HG03095 (cell line): ENCODE measurements around the gene TANGO2.

ENCODE experiments used
- ATAC-seq: cut with Tn5 transposase; IDR thresholded peaks from one replicate; pipeline ENCODE4 v1.9.1; 2021; ENCODE audit warnings: moderate library complexity; ENCODE audit not compliant: unreplicated experiment

Gene TANGO2

DNA sequence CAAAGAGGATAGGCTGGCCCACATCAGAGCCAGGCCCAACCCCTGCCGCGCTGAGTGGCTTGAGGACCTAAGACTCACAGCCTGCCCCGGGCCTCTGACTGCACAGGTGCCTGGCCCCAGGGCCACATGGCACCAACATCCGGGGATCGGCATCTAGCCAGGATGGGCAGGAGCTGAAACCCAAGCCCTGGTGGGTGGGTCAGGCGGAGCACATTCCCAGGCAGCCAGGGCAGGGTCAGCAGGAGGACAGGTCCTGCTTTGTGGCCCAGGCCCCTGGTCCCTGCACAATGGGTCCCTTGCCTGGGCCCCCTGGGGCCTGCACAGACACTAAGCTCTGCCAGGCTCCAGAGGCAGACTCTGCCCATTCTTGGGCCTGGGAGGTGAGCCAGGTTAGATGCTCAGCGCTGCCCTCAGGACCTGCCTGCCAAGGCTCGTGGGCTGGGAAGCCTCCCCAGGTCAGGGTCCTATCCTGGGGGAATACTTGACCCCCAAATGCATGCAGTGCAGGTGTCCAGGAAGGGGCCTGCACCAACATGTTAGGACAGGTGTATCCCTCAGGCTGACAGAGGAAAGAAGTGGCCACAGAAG lies 37.8 kb upstream of the TANGO2 start:
- ATAC-seq: no peak

DNA sequence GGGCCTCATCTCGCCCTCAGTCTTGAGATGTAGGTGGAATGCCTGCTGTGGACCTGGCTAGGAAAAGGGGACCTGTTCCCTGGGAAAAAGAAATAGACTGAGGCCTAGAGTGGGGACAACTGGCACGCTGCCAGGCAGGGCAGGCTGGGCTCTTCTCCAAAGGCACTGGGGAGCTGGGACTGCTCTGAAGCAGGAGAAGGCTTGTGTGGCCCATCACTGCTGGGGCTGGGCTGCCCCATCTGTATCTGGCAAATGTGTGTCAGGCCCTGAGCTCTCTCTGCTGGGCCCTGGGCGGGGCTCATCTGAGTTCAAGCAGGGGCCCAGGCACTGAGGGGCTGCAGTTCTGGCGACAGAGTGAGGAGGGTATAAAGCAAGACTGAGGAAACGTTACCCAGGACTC lies 37.2 kb upstream of the TANGO2 start:
- ATAC-seq: no peak

DNA sequence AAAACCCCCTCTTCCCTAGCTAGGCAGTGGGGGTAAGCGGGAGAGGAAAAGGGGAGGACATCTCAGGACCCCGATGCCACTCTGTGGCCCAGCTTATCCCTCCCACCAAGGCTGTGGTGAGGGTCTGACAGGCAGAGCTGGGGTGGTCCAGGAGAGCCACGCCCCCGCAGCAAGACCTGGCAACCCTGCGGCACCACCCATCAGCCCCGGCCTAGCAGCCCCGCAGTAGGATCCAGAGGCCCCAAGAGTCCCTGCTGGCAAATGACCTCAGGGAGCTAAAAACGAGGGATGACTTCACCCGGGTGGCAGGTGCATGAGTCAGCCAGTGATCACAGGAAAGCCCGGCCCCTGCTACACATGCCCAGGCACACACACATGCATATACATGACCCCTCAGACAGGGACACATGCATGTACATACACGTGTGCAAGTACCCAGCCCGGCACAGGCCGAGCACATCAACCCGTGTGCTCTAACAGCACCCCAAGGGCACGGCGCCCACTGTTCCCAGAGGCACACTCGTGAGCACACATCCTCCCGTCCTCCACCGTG lies 36.6 kb upstream of the TANGO2 start:
- ATAC-seq: no peak

DNA sequence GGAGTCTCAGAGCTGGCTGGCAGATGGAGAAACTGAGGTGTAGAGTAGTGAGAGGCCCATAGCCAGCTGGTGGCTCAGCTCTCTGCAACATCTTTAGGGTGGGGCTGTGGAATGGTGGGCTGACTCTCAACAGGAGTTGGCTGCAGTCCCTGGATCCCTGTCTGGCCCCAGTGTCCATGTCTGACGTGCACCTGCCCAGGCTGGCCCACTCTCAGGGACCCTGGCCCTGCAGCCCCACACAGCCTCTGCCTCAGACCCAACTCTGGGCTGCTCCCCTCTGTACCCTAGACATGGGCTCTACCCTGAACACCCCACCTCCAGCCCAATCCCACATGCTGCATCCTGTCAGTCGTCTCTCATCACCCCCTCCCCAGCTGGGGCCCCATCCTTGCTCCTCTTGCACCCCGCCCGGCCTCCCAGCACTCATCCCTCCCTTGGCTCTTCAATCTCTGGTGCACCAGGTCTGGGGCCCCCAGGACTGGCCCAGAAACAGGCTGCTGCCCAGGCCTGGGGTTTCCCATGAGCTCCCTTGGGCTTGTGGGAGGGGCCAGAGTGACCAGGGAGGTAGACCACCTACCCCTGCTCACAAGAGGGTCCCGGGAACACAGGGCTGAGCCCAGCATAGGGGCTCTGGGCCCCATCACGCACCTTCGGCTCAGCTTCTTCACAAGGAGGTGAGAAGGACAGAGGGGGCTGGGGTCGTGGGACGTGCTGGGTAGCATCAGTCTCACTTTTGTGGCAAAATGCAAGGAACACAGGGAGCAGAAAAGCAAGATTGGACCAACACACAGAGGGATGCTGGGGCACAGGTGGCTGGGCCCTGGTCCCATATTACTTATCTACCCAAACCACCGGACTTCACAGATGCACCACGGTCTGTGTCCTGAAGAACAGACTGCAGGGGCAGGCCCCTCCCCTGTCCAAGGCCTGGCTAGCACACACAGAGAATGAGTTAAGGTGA lies 35.8 kb upstream of the TANGO2 start:
- ATAC-seq: no peak

DNA sequence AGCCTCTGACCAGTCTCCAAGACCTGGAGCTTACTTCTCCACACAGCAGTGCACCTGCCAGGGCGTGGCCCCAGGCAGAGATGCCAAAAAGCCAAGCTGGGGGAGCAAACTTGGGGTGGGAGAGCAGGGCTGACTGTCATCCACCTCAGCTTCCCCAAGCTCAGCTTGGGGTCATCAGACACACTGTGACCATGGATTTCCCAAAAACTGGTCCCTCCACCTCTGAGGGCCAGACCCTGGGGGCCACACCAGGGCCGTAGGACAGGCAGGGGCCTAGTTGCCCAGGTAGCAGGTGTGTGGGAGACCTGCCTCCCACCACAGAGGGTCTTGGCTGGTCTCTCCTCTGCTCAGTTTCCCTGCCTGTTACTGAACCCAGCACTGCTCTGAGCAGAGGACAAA lies 34.9 kb upstream of the TANGO2 start:
- no peak for ATAC-seq

DNA sequence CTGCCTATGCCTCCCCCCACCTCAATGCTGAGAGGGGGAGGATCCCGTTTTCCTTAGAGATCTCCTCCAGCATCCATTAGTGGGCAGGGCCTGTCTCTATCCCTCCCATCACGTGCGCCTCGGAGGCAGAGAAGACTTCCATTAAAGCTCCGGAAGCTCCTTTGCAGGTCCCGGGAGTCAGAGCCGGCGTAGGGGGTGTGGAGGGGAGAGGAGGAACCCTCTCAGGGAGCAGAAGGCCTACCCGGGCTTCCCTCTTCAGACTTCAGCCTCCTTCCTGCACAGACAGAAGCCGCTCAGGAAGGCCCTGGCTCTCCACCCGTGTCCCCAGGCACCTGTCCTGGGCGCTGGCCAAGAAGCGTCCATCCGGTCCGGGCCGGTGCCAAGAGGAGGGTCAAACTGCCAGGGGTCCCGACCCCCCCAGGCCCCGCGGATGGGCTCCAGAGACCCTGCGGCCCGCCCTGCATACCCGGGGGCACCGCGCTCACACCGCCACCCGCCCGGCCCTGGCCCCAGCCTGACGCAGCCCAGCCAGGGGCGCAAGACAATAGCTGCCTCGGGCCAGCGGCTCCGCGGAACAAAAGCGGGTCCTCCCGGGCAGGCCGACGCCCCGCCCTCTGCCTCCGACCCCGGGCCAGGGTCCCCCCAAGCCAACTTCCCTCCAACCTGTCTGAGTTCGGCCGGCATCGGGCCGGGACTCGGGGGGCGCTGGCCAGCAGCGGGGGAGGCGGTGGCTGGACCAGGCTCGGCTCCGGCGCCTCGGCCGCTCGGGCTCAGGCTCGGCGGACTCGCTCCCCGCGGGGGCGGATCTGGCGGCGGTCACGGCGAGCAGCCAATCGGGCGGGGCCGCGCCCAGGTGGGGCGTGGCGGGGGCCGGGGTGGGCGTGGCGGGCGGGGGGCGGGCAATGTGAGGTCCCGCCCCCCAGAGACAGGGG lies 34.2 kb upstream of the TANGO2 start:
- ATAC-seq: no peak

DNA sequence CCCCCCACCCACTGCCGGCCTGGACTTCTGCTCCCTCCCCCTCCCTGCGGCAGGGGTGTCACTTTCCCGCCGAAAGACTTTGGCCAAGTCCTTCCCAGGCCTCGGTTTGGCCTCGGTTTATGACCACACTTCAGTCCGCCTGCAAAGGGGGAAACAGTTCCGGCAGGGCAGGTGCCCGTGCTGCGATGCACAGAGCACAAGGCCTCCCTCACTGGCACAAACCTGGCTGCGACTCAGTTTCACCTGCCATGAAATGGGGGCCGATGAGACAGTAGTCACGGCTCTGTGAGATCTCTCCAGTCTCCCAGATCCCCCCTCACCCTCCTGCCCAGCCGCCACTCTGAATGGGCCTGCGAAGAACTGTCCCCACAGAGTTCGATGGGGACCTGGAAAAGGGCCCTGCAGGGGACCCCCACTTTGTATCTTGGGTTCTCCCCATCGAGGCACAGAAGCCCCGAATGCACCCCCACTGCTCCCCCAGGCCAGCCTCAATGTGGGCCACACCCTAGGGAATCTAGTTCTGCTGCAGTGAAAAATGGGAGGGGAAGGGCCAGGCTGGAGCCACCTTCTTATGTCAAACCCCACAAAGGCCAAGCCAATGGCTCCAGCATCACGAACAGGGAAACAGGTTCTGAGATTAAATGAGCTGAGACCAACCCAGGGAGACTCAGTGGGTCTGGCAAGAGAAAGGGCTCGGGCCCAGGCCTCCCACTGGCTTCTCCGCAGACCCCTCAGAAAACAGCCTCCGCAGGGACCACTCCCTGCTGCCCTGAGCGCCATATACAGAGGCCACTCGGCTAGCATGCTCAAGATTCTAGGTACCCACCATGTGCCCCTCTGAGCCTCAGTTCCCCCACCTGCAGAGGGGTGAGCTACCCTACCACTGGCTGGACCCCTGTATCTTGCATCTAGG lies 33.3 kb upstream of the TANGO2 start:
- no peak for ATAC-seq

DNA sequence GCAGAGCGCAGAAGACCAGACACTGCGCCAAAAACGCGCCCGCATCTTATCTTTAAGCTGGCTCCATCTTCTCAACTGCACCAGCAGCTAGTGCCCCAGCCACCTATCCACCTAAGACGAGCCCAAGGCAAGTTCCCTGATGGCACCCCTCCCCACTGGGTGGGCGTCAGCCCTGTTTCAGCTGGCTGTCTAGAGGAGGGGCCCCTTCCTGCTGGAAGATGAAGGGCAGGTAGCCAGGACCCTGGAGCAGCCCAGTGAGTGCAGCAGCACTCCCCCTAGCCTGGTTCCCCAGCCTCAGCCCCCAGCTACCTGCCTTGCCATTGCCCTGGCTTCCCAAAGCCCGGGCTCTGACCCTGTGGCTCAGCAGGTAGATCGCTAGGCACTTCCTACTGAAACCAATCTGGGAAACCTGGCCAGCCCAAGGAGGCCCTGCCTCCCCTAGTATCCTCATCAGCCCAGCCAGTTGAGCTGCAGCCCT lies 32.5 kb upstream of the TANGO2 start:
- ATAC-seq: no peak

DNA sequence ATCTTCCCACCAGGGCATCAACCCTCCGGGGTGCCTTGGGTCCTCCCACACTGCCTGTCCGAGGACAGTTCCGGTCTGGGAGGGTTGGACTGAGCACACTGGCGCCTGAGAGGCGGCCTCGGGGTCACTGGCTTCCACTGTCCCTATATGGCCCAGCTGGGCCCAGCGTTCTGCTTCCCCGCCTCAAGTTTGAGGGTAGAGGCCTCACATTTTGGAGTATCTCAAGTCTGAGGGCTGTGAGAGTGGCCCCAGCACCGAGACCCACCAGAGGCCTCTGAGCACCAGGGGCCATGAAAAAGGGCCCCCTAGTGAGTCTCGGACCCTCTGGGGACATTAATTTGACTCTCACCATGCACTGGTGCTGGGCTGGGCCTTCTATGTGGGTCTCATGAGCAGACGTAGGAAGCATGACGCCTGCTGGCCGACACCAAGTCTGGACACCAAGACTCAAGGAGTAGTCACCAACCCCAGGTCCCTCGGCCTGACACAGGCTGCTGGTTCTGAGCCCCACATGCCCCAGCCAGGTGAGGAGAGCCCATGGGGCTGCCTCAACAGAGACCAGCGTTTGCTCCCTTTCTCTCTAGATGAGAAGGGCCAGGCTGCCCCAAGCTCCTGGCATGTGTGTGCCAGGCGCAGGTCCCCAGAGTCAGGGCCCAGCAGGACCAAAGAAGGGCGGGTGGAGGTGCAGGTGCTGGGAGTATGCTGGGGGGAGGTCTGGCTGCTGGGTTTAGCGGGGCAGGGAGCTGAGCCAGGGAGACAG lies 31.8 kb upstream of the TANGO2 start:
- ATAC-seq: no peak

DNA sequence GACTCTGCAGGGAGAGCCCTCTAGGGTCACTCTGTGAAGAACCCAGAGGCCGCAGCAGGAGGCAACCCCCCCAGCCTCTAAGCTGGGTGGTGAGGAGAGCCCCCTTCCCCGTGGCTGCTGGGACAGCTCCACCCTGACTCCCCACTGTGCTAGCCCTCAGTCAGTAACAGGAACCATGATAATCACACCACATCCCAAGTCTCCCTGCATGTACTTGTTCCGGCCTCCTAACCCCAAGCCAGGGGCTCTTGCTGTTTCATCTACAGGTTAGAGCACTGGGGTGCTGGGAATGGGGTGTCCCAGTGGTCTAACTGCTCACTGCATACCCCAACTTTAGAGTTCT lies 31.2 kb upstream of the TANGO2 start:
- ATAC-seq: no peak

DNA sequence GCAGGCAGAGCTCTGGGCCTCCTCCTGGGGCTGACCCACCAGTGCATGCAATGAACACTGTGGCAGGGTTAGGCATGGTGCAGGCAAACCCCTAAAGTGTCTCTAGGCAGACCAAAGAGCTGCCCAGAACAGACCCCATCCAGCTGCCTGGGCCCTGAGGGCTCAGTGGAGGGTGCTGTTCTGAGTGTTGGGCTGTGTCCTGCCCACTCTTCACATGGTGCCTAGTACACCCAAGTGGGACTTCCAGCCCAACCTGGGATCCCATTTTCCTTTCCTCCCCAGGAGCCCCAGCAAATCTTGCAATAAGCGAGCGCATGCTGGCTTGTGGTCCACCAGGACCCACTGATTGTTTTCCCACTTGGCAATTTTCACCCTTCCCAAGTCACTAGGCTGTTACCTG lies 30.7 kb upstream of the TANGO2 start:
- no peak for ATAC-seq

DNA sequence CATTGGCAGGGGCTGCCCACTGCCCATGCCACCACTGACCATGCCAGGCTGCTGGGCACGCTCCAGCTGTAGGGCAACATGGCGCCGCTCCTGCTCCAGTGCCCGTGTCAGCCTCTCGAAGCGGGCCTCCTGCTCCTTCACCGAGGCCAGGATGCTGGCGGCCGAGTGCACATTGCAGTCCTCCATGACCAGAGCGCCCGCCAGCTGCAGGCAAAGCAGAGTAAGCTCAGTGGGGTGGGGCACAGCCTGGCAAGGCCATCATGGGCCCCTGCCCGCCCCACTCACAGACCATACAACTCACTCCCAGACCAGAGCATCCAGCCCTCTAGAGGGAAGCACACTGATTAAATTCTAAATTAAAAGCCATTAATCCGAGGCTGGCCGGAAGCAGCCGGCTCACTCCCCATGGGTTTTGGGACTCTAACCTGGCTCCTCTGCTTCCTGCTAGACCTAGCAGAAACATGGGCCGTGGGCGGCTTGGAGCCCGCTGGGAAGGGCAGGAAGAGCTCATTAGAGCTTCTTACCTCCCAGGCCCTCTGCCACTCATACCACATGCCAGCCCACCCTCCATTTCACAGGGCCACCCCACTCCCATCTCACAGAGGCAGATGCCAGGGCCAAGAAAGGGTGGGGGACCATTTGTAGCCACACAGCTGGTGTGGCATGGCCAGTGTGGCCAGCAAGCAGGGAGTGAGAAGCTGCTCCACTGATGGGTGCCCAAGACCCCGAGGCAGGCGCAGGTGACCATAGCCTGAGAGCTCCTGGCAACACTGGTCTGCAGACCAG lies 30.1 kb upstream of the TANGO2 start:
- ATAC-seq: no peak

DNA sequence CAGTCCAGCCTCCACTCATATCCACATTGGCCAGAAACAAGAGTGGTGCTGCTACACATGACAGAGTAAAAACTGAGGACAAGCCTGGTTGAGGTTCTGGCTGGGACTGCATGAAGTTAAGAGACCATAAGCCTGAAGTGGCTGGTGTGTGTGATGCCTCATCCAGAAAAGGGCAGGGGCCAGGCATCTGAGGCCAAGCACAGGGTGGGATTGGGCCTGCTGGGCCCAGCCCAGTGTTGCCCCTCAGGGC lies 29.6 kb upstream of the TANGO2 start:
- ATAC-seq: no peak

DNA sequence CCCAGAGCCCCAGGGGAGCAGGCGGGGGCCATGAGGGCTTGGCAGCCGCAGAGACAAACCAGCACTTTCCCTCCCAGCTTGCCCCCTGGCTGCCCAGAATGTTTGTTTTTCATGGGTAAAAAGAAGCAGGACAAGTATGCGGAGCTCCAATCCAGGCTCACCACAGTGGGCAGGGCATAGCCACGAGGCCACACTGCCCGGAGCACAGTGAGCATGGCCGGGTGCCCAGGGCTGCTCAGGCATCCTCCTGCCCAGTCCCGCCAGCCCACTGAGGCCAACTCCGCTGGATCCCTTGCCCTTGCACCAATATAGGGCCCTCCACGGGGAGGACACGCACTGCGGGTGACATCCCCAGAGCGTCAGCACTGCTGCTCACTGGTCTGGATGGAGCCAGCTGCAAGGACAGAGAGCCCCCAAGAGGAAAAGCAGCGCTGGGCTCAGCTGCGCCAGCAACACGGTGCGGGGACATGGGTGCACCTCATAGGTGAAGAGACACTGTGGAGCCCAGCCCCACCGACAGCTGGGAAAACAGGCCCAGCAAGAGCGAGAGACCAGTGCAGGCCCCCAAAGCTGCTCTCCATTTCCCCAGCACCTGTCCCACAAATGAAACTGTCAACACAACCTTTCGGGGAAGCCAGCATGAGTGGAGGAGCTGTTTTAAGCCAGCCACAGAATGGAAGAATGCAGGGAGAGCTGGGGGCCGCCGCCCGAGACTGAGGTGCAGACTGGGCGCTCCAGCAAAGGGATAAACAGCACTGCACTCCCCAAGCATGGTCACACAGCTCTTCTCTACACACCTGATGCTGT lies 29.1 kb upstream of the TANGO2 start:
- ATAC-seq: no peak

DNA sequence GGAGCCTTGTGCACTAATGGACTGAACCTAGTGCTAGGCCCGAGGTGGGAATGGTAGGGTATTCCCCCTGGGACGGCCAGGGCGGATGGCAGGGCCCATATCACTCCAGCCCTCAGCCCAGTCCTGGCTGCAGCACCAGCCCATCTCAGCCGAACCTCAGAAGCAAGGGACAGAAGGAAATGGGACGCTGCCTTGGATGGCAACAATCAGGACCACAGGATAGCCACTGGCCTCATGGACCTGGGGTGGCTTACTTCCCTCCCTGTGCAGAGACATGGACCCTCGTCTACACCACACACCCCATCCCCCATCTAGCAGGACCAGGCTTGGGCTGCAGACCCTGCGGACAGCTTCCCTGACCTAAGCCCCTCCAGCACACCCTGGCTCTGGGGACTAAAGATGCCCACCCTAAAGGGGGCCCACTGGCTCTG lies 28.4 kb upstream of the TANGO2 start:
- no peak for ATAC-seq

DNA sequence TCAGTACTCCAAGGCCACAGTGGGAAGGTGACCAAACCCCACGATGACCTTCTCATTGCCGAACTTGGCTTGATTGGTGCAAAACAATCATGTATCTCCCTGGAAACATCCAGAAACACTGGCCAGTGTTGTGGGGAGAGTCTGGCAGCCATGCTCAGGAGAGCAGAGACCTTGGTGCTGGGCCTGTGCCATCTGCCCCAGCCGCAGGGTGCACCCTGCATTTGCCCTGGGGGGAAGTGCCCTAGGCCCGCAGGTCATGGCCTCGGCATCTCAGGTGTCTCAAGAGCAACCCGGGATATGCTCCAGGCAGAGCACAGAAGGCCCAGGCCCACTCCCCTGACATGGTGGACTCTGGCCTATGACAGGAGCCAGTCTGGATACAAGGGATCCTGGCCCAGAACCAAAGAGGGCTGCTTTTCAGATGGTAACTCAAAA lies 28.0 kb upstream of the TANGO2 start:
- no peak for ATAC-seq

DNA sequence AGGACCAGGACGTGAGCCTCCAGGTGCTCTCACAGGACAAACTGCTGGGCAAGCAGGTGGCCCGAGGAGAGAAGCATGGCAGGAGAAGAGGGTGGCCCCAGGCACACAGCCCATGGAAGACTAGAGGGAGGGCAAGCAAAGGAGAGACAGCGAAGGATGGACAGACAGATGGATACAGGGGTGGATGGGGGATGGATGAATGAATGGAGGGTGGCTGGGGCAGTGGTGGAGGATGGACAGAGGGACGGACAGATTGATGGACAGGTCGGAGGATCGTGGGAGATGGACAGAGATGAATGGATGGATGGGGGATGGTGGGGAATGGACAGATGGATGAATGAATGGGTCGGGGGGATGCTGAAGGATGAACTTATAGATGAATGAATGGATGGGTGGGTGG lies 27.0 kb upstream of the TANGO2 start:
- no peak for ATAC-seq
